ENCODE results near the gene LGALS13.

The LGALS13 gene

GRCh38 chr19:39645800-39646411, 43.6 kb downstream of the LGALS13 start:
- Histone ChIP-seq H3K27me3 (ENCODE audit: control insufficient read depth in 5 of 5, insufficient read depth in 4 of 5, low read length in 5 of 5) (peaks cover 3 to 10% (median 6%) of the 10 kb centered on the region in 5 donors), H3K9me3 (ENCODE audit: control insufficient read depth in 5 of 5, low read length in 5 of 5) (no peaks in the 10 kb centered on the region), H3K27ac (ENCODE audit: low read depth, low read length) (no peak overlapping the region), H3K4me3 (ENCODE audit: low read depth in 1 of 5, low read length in 5 of 5) (no peak overlapping the region), H3K36me3 (ENCODE audit: control insufficient read depth in 5 of 5, insufficient read depth in 5 of 5, low read length in 5 of 5) (no peaks in the 10 kb centered on the region), H3K9ac (ENCODE audit: low read length in 5 of 5) (no peak overlapping the region), H3K4me1 (ENCODE audit: control insufficient read depth in 5 of 5, insufficient read depth in 5 of 5, low read length in 5 of 5) (peaks cover 0 to 3% (median 0%) of the 10 kb centered on the region in 5 donors)

DNA sequence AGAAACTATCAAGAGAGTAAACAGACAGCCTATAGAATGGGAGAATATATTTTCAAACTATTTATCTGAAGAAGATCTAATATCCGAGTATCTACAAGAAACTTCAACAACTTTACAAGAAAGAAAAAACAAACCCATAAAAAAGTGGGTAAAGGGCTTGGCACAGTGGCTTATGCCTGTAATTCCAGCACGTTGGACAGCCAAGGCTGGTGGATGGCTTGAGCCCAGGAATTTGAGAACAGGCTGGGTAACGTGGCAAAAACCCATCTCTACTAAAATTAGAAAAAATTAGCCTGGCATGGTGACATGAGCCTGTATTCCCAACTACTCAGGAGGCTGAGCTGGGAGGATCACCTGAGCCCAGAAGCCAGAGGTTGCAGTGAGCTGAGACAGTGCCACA, 45.6 kb downstream of the LGALS13 start:
- no peaks in the 10 kb centered on the region for H3K36me3 ChIP-seq (ENCODE audit: control insufficient read depth in 5 of 5, insufficient read depth in 5 of 5, low read length in 5 of 5)
- H3K27ac ChIP-seq (ENCODE audit: low read depth, low read length), result no peak overlapping the region
- H3K9me3 ChIP-seq (ENCODE audit: control insufficient read depth in 5 of 5, low read length in 5 of 5), result no peaks in the 10 kb centered on the region
- H3K4me1 ChIP-seq (ENCODE audit: control insufficient read depth in 5 of 5, insufficient read depth in 5 of 5, low read length in 5 of 5), result peaks cover 0 to 3% (median 0%) of the 10 kb centered on the region in 5 donors
- H3K27me3 ChIP-seq (ENCODE audit: control insufficient read depth in 5 of 5, insufficient read depth in 4 of 5, low read length in 5 of 5), result peaks cover 0 to 7% (median 6%) of the 10 kb centered on the region in 5 donors
- no peak overlapping the region for H3K4me3 ChIP-seq (ENCODE audit: low read depth in 1 of 5, low read length in 5 of 5)
- no peak overlapping the region for H3K9ac ChIP-seq (ENCODE audit: low read length in 5 of 5)

DNA sequence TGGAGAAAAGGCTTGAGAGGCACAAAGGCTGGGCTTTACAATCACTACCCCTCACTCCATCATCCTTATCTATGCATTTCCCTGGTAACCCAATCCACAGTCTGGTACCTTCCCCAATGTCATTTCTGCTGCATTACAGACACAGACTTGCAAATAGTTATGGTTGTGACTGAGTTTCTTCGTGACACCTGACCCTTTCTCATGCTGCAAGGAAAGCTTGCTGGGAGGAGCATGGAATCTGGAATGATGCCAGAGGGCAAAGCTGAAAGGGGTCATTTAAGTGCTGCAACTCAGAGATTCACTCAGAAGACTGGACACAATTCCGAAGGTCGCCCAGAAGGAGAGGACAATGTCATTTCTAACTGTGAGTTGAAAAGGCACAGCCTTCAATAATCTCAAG, 53.3 kb downstream of the LGALS13 start, which contains the start of gene LGALS16:
LGALS16 (plus strand) TSS at position 301 of the 400 bp plus-strand sequence; CDS start at position 350, 49 bp downstream.
- H3K36me3 ChIP-seq (ENCODE audit: control insufficient read depth in 5 of 5, insufficient read depth in 5 of 5, low read length in 5 of 5), result no peaks in the 10 kb centered on the region
- H3K4me1 ChIP-seq (ENCODE audit: control insufficient read depth in 5 of 5, insufficient read depth in 5 of 5, low read length in 5 of 5), result no peaks in the 10 kb centered on the region

More for the DNA sequence above, 53.3 kb downstream of the LGALS13 start, which contains the start of gene LGALS16:
- Histone ChIP-seq H3K27ac (ENCODE audit: low read depth, low read length) (no peak within 1 kb of the TSS), H3K9ac (ENCODE audit: low read length in 5 of 5) (no peak within 1 kb of the TSS), H3K4me3 (ENCODE audit: low read depth in 1 of 5, low read length in 5 of 5) (no peak within 1 kb of the TSS), H3K27me3 (ENCODE audit: control insufficient read depth in 5 of 5, insufficient read depth in 4 of 5, low read length in 5 of 5) (no peaks in the 10 kb centered on the region), H3K9me3 (ENCODE audit: control insufficient read depth in 5 of 5, low read length in 5 of 5) (no peaks in the 10 kb centered on the region)
